Suprapubic skin (tissue), 4 donors: Measurements from ENCODE around the gene RAPGEF2. TPM values are rescaled to one million over a fixed set of nuclear protein-coding genes. Genes with fewer than 3 reads are reported as not detected.

ENCODE experiments used
- DNase-seq, 2 donors: peaks; one replicate each; pipeline ENCODE4 v3.0.0-alpha.2; 2019; ENCODE audit warnings: low spot score in 2 of 2
- H3K27ac ChIP-seq: fragments of 200-600 bp; sonication (generic); one replicate; pipeline ENCODE4 v1.5.1; 2019
- H3K27me3 ChIP-seq: fragments of 200-600 bp; sonication (generic); one replicate; pipeline ENCODE4 v1.5.1; 2019
- H3K36me3 ChIP-seq: fragments of 200-600 bp; sonication (generic); one replicate; pipeline ENCODE4 v1.5.1; 2019
- H3K4me1 ChIP-seq: fragments of 200-600 bp; sonication (generic); one replicate; pipeline ENCODE4 v1.5.1; 2019
- H3K4me3 ChIP-seq: fragments of 200-600 bp; sonication (generic); one replicate; pipeline ENCODE4 v1.5.1; 2019; ENCODE audit warnings: mild to moderate bottlenecking
- H3K9me3 ChIP-seq: fragments of 200-600 bp; sonication (generic); one replicate; pipeline ENCODE4 v1.5.1; 2019
- CTCF ChIP-seq, 2 donors: fragments of 200-600 bp in 1 of 2; fragments of 450-650 bp in 1 of 2; sonication (generic) in 1 of 2; IDR thresholded peaks; one replicate each; pipeline ENCODE4 v1.5.1; 2016 to 2019; ENCODE audit warnings: antibody characterized with exemption in 2 of 2, mild to moderate bottlenecking in 1 of 2, moderate library complexity in 1 of 2
- EP300 ChIP-seq: sonication (generic); formaldehyde crosslinking; IDR thresholded peaks from one replicate; pipeline ENCODE4 v1.6.1; 2017; ENCODE audit warnings: antibody characterized with exemption
- POLR2A ChIP-seq, 2 donors: fragments of 450-650 bp; IDR thresholded peaks; one replicate each; pipeline ENCODE4 v1.6.1; 2017; ENCODE audit warnings: antibody characterized with exemption in 2 of 2, mild to moderate bottlenecking in 2 of 2, moderate library complexity in 2 of 2
- POLR2AphosphoS5 ChIP-seq, 3 donors: sonication (generic); formaldehyde crosslinking; IDR thresholded peaks; one replicate each; pipeline ENCODE4 v1.6.1; 2017; ENCODE audit warnings: antibody characterized with exemption in 3 of 3
- WGBS: methylation state at CpG from one replicate; pipeline ENCODE4 v1.1.5; 2018; 5-methylcytosine and 5-hydroxymethylcytosine counted together
- total RNA-seq, 4 donors: library from RNA; depleted of rRNA; stranded (reverse); fragments of >200 nt; gene quantifications; one replicate each; pipeline ENCODE4 v1.1.0, GENCODE V29; 2016

The RAPGEF2 gene
- total RNA-seq, 4 donors from 2014 or later = 31.3 to 62.4 (median 43.5) TPM

GRCh38 chr4:159201168-159201567, 98.3 kb downstream of the RAPGEF2 start:
- no peaks in the 10 kb centered on the region for H3K27me3 ChIP-seq
- H3K4me3 ChIP-seq = no peak overlapping the region
- no peak overlapping the region for H3K27ac ChIP-seq
- TF ChIP-seq CTCF (IDR thresholded peaks at IDR 0.05) = no peak
- no peak for TF ChIP-seq POLR2AphosphoS5 (IDR thresholded peaks at IDR 0.05)
- TF ChIP-seq EP300 = no peak
- TF ChIP-seq POLR2A (IDR thresholded peaks at IDR 0.05) = no peak
- H3K4me1 ChIP-seq = peaks cover 24% of the 10 kb centered on the region
- 55% methylated on average over 6 of the region's 6 CpGs for WGBS
- no peaks in the 10 kb centered on the region for H3K36me3 ChIP-seq
- no peaks in the 10 kb centered on the region for H3K9me3 ChIP-seq
- DNase-seq = no peak

GRCh38 chr4:159204566-159204965, 101.7 kb downstream of the RAPGEF2 start:
- DNase-seq = no peak
- H3K4me1 ChIP-seq = peaks cover 28% of the 10 kb centered on the region
- H3K4me3 ChIP-seq = no peak overlapping the region
- H3K36me3 ChIP-seq = no peaks in the 10 kb centered on the region
- no peak overlapping the region for H3K27ac ChIP-seq
- TF ChIP-seq POLR2A (IDR thresholded peaks at IDR 0.05) (no peak), POLR2AphosphoS5 (IDR thresholded peaks at IDR 0.05) (no peak), CTCF (IDR thresholded peaks at IDR 0.05) (no peak)
- H3K27me3 ChIP-seq = no peaks in the 10 kb centered on the region
- no peaks in the 10 kb centered on the region for H3K9me3 ChIP-seq
- 79% methylated on average over 6 of the region's 6 CpGs for WGBS

GRCh38 chr4:159205466-159205865, 102.6 kb downstream of the RAPGEF2 start:
- Histone ChIP-seq H3K27me3 (no peaks in the 10 kb centered on the region), H3K4me3 (no peak overlapping the region), H3K4me1 (peaks cover 28% of the 10 kb centered on the region), H3K36me3 (no peaks in the 10 kb centered on the region), H3K27ac (no peak overlapping the region), H3K9me3 (no peaks in the 10 kb centered on the region)
- TF ChIP-seq CTCF (IDR thresholded peaks at IDR 0.05) = no peak
- no peak for TF ChIP-seq POLR2AphosphoS5 (IDR thresholded peaks at IDR 0.05)
- TF ChIP-seq EP300 = no peak
- TF ChIP-seq POLR2A (IDR thresholded peaks at IDR 0.05) = no peak
- DNase-seq = no peak
- 93% methylated on average over 3 of the region's 3 CpGs for WGBS

- no peak for DNase-seq
- Histone ChIP-seq H3K9me3 (no peaks in the 10 kb centered on the region), H3K4me1 (peaks cover 23% of the 10 kb centered on the region), H3K4me3 (no peak overlapping the region), H3K36me3 (no peaks in the 10 kb centered on the region), H3K27me3 (no peaks in the 10 kb centered on the region), H3K27ac (no peak overlapping the region)
- WGBS = 55% methylated on average over 4 of the region's 4 CpGs
- TF ChIP-seq EP300 (no peak), POLR2AphosphoS5 (IDR thresholded peaks at IDR 0.05) (no peak), CTCF (IDR thresholded peaks at IDR 0.05) (no peak), POLR2A (IDR thresholded peaks at IDR 0.05) (no peak)
Observed at GRCh38 chr4:159206427-159206871, 103.6 kb downstream of the RAPGEF2 start.

- Histone ChIP-seq H3K4me3 (no peak overlapping the region), H3K27ac (no peak overlapping the region), H3K27me3 (no peaks in the 10 kb centered on the region), H3K36me3 (no peaks in the 10 kb centered on the region), H3K4me1 (peaks cover 5% of the 10 kb centered on the region), H3K9me3 (no peaks in the 10 kb centered on the region)
- DNase-seq = no peak
- TF ChIP-seq POLR2A (IDR thresholded peaks at IDR 0.05) (no peak), CTCF (IDR thresholded peaks at IDR 0.05) (no peak), POLR2AphosphoS5 (IDR thresholded peaks at IDR 0.05) (no peak), EP300 (no peak)
- 82% methylated on average over 4 of the region's 4 CpGs for WGBS
Observed at GRCh38 chr4:159209249-159209648, 106.4 kb downstream of the RAPGEF2 start.
